HCT116 (cell line): Measurements from ENCODE around the gene KSR2. TPM values are rescaled to one million over a fixed set of nuclear protein-coding genes. Genes with fewer than 3 reads are reported as not detected.

Experiments
- ATAC-seq: fragments of 200-7000 bp; cut with Tn5 transposase; 2 replicates; pipeline ENCODE4 v1.9.1; 2020; ENCODE audit warnings: mild to moderate bottlenecking, moderate library complexity
- BruUV-seq: library from RNA; stranded (reverse); fragments of 400-500 nt; replicated peaks from 2 replicates; lab custom pipeline; 2021; lab: Mats Ljungman, UMichigan
- CTCF ChIA-PET: fragments of 300-600 bp; sonication (Branson Sonifier 250); formaldehyde crosslinking; loops from one replicate; lab custom pipeline; 2021; ENCODE audit warnings: antibody characterized with exemption; lab: Charles Lee
- POLR2A ChIA-PET: fragments of 300-600, 350-600 bp; sonication (Branson Sonifier 250); formaldehyde crosslinking; loops from one replicate; lab custom pipeline; 2021; ENCODE audit warnings: antibody characterized with exemption; lab: Charles Lee
- RAD21 ChIA-PET, 2 experiments: fragments of 300-600 bp; sonication (Branson Sonifier 250); formaldehyde crosslinking; loops; one replicate each; lab custom pipeline; 2023; ENCODE audit warnings: low total read pairs in 2 of 2; ENCODE audit not compliant: uncharacterized antibody in 2 of 2, unreplicated experiment in 2 of 2, low non-redundant PET in 1 of 2; lab: Charles Lee
- DNase-seq: peaks from one replicate; pipeline ENCODE4 v3.0.0-alpha.2; 2010; ENCODE audit warnings: low read depth, low spot score
- H2AFZ ChIP-seq: fragments of 200-600 bp; shearing (Covaris generic), sonication (generic); 2 replicates; pipeline ENCODE4 v1.6.1; 2017; ENCODE audit warnings: low read depth, mixed run types, mixed read lengths, antibody characterized with exemption, low read length; ENCODE audit not compliant: poor library complexity, severe bottlenecking
- H3K27ac ChIP-seq: 2 replicates; pipeline ENCODE4 v1.5.1; 2012; ENCODE audit warnings: low read depth, low read length
- H3K27me3 ChIP-seq: fragments of 200-600 bp; sonication (generic); 2 replicates; pipeline ENCODE4 v1.6.1; 2016; ENCODE audit warnings: mixed run types, low read length, mixed read lengths; ENCODE audit not compliant: insufficient read depth
- H3K36me3 ChIP-seq, 2 experiments: fragments of 200-500 bp in 1 of 2; fragments of 200-600 bp in 1 of 2; sonication (Bioruptor generic) in 1 of 2; sonication (generic) in 1 of 2; 2 replicates each; pipeline versions ENCODE4 v1.5.1 to v1.6.1; 2014 to 2016; ENCODE audit warnings: low read length in 2 of 2, inconsistent platforms in 1 of 2, mixed read lengths in 1 of 2, mixed run types in 1 of 2; ENCODE audit not compliant: insufficient read depth in 2 of 2, control insufficient read depth in 1 of 2
- H3K4me1 ChIP-seq, 2 experiments: fragments of 200-600 bp in 1 of 2; sonication (generic) in 1 of 2; 2 replicates each; pipeline versions ENCODE4 v1.5.1 to v1.6.1; 2012 to 2017; ENCODE audit warnings: low read length in 2 of 2, inconsistent platforms in 1 of 2, mild to moderate bottlenecking in 1 of 2, mixed read lengths in 1 of 2, mixed run types in 1 of 2, moderate library complexity in 1 of 2; ENCODE audit not compliant: insufficient read depth in 2 of 2, control insufficient read depth in 1 of 2
- H3K4me2 ChIP-seq: fragments of 200-600 bp; sonication (generic); 2 replicates; pipeline ENCODE4 v1.6.1; 2017; ENCODE audit warnings: mixed run types, low read length, mixed read lengths
- H3K4me3 ChIP-seq, 2 experiments: fragments of 200-600 bp in 1 of 2; sonication (generic) in 1 of 2; replicated peaks in 1 of 2; 2 replicates each; pipeline ENCODE4 v1.5.1; 2011 to 2016; ENCODE audit warnings: low read length in 2 of 2, control low read depth in 1 of 2, low read depth in 1 of 2, mild to moderate bottlenecking in 1 of 2, mixed read lengths in 1 of 2, mixed run types in 1 of 2
- H3K79me2 ChIP-seq: fragments of 200-600 bp; sonication (generic); 2 replicates; pipeline ENCODE4 v1.6.1; 2017; ENCODE audit warnings: mild to moderate bottlenecking, mixed run types, low read length, moderate library complexity, mixed read lengths; ENCODE audit not compliant: insufficient read depth
- H3K9ac ChIP-seq: fragments of 200-600 bp; sonication (generic); 2 replicates; pipeline ENCODE4 v1.6.1; 2016; ENCODE audit warnings: low read length, mixed read lengths
- H3K9me2 ChIP-seq: fragments of 200-600 bp; sonication (generic), shearing (Covaris generic); 2 replicates; pipeline ENCODE4 v1.6.1; 2017; ENCODE audit warnings: mixed run types, mild to moderate bottlenecking, moderate library complexity; ENCODE audit not compliant: insufficient read depth
- H3K9me3 ChIP-seq, 2 experiments: fragments of 200-500 bp in 1 of 2; fragments of 200-600 bp in 1 of 2; sonication (Bioruptor generic) in 1 of 2; sonication (generic) in 1 of 2; 2 replicates each; pipeline ENCODE4 v1.6.1; 2014 to 2017; ENCODE audit warnings: low read length in 2 of 2, mixed read lengths in 2 of 2, inconsistent platforms in 1 of 2, low read depth in 1 of 2, mild to moderate bottlenecking in 1 of 2, mixed run types in 1 of 2, moderate library complexity in 1 of 2; ENCODE audit not compliant: control insufficient read depth in 1 of 2, insufficient read depth in 1 of 2
- H4K20me1 ChIP-seq: fragments of 200-600 bp; sonication (generic), shearing (Covaris generic); 2 replicates; pipeline ENCODE4 v1.6.1; 2017; ENCODE audit warnings: mixed run types, mild to moderate bottlenecking, moderate library complexity; ENCODE audit not compliant: insufficient read depth
- CEBPB ChIP-seq: IDR thresholded peaks from 2 replicates; pipeline ENCODE4 v1.6.1; 2012; ENCODE audit warnings: low read depth
- EGR1 ChIP-seq: IDR thresholded peaks from 2 replicates; pipeline ENCODE4 v1.6.1; 2012; ENCODE audit warnings: low read depth
- EZH2 ChIP-seq: fragments of 200-600 bp; sonication (generic); IDR thresholded peaks from 2 replicates; pipeline ENCODE4 v1.6.1; 2017; ENCODE audit warnings: antibody characterized with exemption, mixed run types
- EZH2phosphoT487 ChIP-seq: fragments of 200-600 bp; IDR thresholded peaks from 2 replicates; pipeline ENCODE4 v1.6.1; 2018; ENCODE audit warnings: antibody characterized with exemption, borderline replicate concordance
- FOSL1 ChIP-seq: IDR thresholded peaks from 2 replicates; pipeline ENCODE4 v1.6.1; 2012; ENCODE audit warnings: low read depth
- JUND ChIP-seq: IDR thresholded peaks from 2 replicates; pipeline ENCODE4 v1.6.1; 2012
- POLR2A ChIP-seq: IDR thresholded peaks from 2 replicates; pipeline ENCODE4 v1.7.0; 2011; ENCODE audit warnings: borderline replicate concordance; ENCODE audit not compliant: insufficient read depth, insufficient read length; ENCODE audit errors: extremely low read depth
- POLR2AphosphoS5 ChIP-seq: IDR thresholded peaks from 2 replicates; pipeline ENCODE4 v1.6.1; 2011; ENCODE audit warnings: mild to moderate bottlenecking, low read depth, low read length, moderate library complexity
- SP1 ChIP-seq: IDR thresholded peaks from 2 replicates; pipeline ENCODE4 v1.6.1; 2012; ENCODE audit warnings: low read depth
- TCF7L2 ChIP-seq: IDR thresholded peaks from 2 replicates; pipeline ENCODE4 v1.7.0; 2011; ENCODE audit warnings: borderline replicate concordance, inconsistent platforms; ENCODE audit not compliant: insufficient read depth, insufficient read length; ENCODE audit errors: extremely low read depth
- ZNF274 ChIP-seq: fragments of 200-500 bp; sonication (Bioruptor generic); IDR thresholded peaks from 2 replicates; pipeline ENCODE4 v1.6.1; 2014; ENCODE audit warnings: mild to moderate bottlenecking, low read depth, low read length, inconsistent platforms
- intact Hi-C: fragments of 100-400 bp; cut with micrococcal nuclease; formaldehyde crosslinking; loops from 2 replicates; pipeline ENCODE4 v1.10.0; 2022
- total RNA-seq: library from RNA; stranded (reverse); gene quantifications from one replicate; pipeline ENCODE4 v1.2.1, GENCODE V29; 2021; ENCODE audit not compliant: unreplicated experiment
- TF ChIP-seq, protein P1 (sequence below): IDR thresholded peaks from 2 replicates; pipeline ENCODE4 v1.6.1; 2012
- TF ChIP-seq, protein P2 (sequence below), 3 experiments: fragments of 200-600 bp in 1 of 3; sonication (generic) in 1 of 3; IDR thresholded peaks in 2 of 3; conservative IDR thresholded peaks in 1 of 3; 2 replicates each; pipeline ENCODE4 v1.5.1; 2012 to 2017; ENCODE audit warnings: low read depth in 2 of 3, low read length in 2 of 3, antibody characterized with exemption in 1 of 3, borderline replicate concordance in 1 of 3, control low read depth in 1 of 3, mild to moderate bottlenecking in 1 of 3, mixed read lengths in 1 of 3, mixed run types in 1 of 3, moderate library complexity in 1 of 3; ENCODE audit not compliant: insufficient read depth in 1 of 3
- TF ChIP-seq, protein P3 (sequence below): IDR thresholded peaks from 2 replicates; pipeline ENCODE4 v1.6.1; 2012

KSR2 gene
- total RNA-seq, 1 experiment from 2014 or later: 10.1 TPM

DNA sequence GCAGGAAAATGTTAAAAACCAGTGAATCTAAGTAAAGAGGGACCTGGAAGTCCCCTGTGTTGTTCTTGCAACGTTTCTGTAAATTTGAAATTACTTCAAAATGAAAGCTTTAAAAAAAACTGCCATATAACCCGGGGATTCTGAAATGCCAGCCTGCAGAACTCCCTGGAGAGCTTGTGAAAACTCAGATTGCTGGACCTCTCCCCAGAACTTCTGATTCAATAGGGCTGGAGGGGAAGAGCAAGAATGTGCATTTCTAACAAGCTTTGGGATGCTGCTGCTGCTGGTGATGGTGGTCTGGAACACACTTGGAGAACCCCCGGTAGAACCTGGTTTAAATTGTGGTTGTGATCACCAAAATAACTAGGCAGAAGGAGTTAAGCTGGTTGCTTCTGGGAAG lies 307.3 kb downstream of the KSR2 start:
- CTCF ChIA-PET: no interaction called here
- intact Hi-C loops: no loop called here
- no peak for DNase-seq
- POLR2A ChIA-PET: no interaction called here
- Histone ChIP-seq H3K9ac (no peak overlapping the region), H3K27me3 (no peaks in the 10 kb centered on the region), H3K4me1 (peaks cover 0 to 18% of the 10 kb centered on the region in 2 experiments; a peak in 2 of 4 replicates), H3K9me2 (no peaks in the 10 kb centered on the region), H3K36me3 (no peaks in the 10 kb centered on the region), H3K79me2 (no peaks in the 10 kb centered on the region), H3K4me2 (no peak overlapping the region), H3K4me3 (no peak overlapping the region), H3K9me3 (no peaks in the 10 kb centered on the region), H4K20me1 (no peaks in the 10 kb centered on the region), H3K27ac (no peak overlapping the region), H2AFZ (no peak overlapping the region)
- RAD21 ChIA-PET: no interaction called here
- TF ChIP-seq SP1 (no peak), FOSL1 (no peak), TCF7L2 (no peak), CEBPB (no peak), JUND (no peak), EGR1 (no peak), POLR2A (no peak), ZNF274 (no peak), EZH2phosphoT487 (no peak), EZH2 (no peak), POLR2AphosphoS5 (no peak)
- TF ChIP-seq, protein P1, sequence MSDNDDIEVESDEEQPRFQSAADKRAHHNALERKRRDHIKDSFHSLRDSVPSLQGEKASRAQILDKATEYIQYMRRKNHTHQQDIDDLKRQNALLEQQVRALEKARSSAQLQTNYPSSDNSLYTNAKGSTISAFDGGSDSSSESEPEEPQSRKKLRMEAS: no peak
- TF ChIP-seq, protein P2, sequence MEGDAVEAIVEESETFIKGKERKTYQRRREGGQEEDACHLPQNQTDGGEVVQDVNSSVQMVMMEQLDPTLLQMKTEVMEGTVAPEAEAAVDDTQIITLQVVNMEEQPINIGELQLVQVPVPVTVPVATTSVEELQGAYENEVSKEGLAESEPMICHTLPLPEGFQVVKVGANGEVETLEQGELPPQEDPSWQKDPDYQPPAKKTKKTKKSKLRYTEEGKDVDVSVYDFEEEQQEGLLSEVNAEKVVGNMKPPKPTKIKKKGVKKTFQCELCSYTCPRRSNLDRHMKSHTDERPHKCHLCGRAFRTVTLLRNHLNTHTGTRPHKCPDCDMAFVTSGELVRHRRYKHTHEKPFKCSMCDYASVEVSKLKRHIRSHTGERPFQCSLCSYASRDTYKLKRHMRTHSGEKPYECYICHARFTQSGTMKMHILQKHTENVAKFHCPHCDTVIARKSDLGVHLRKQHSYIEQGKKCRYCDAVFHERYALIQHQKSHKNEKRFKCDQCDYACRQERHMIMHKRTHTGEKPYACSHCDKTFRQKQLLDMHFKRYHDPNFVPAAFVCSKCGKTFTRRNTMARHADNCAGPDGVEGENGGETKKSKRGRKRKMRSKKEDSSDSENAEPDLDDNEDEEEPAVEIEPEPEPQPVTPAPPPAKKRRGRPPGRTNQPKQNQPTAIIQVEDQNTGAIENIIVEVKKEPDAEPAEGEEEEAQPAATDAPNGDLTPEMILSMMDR (IDR thresholded peaks at IDR 0.05 in 2 of 3, conservative IDR thresholded peaks at IDR 0.05 in 1 of 3; ENCODE audit: borderline replicate concordance in 1 of 3, insufficient read depth in 1 of 3, low read depth in 2 of 3, low read length in 2 of 3): no peak
- TF ChIP-seq, protein P3, sequence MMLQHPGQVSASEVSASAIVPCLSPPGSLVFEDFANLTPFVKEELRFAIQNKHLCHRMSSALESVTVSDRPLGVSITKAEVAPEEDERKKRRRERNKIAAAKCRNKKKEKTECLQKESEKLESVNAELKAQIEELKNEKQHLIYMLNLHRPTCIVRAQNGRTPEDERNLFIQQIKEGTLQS: no peak
- no TSS peak for BruUV-seq
- ATAC-seq: no peak
